Prostate gland (tissue), 2 donors: ENCODE data around the gene TM9SF2.

Source experiments
- POLR2A ChIP-seq: fragments of 450-650 bp; IDR thresholded peaks from one replicate; pipeline ENCODE4 v1.6.1; 2016; ENCODE audit warnings: antibody characterized with exemption, mild to moderate bottlenecking
- TF ChIP-seq, protein P1 (sequence below), 4 experiments: fragments of 200-600 bp in 2 of 4; fragments of 450-650 bp in 2 of 4; sonication (generic) in 2 of 4; IDR thresholded peaks; 1 replicate in 3 of 4; 2 replicates in 1 of 4; pipeline ENCODE4 v1.5.1; 2016 to 2019; ENCODE audit warnings: antibody characterized with exemption in 4 of 4, mild to moderate bottlenecking in 2 of 4, moderate library complexity in 2 of 4

DNA sequence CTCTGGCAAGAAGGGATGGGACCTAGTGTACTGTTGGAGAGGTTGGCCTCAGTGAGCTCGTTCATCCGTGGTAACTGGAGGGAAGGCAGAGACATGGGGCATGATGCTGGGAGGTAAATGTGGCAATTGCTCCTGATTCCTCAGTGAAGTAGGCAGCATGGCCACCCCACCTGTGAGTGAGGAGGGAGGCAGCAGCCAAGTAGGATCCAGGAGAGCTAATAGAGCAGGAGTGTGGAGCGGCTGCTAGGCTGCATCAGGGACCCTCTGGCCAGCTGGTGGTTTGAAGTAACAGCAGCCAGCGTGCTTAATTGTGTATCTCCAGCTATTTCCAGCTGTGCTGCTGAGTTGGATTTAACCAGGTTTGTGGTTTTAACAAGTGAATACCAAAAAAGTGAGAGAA lies 24.7 kb downstream of the TM9SF2 start:
- TF ChIP-seq POLR2A: no peak
- TF ChIP-seq, protein P1, sequence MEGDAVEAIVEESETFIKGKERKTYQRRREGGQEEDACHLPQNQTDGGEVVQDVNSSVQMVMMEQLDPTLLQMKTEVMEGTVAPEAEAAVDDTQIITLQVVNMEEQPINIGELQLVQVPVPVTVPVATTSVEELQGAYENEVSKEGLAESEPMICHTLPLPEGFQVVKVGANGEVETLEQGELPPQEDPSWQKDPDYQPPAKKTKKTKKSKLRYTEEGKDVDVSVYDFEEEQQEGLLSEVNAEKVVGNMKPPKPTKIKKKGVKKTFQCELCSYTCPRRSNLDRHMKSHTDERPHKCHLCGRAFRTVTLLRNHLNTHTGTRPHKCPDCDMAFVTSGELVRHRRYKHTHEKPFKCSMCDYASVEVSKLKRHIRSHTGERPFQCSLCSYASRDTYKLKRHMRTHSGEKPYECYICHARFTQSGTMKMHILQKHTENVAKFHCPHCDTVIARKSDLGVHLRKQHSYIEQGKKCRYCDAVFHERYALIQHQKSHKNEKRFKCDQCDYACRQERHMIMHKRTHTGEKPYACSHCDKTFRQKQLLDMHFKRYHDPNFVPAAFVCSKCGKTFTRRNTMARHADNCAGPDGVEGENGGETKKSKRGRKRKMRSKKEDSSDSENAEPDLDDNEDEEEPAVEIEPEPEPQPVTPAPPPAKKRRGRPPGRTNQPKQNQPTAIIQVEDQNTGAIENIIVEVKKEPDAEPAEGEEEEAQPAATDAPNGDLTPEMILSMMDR (IDR thresholded peaks at IDR 0.05): no peak
